Measurements from ENCODE around the gene MSH6.

DNA sequence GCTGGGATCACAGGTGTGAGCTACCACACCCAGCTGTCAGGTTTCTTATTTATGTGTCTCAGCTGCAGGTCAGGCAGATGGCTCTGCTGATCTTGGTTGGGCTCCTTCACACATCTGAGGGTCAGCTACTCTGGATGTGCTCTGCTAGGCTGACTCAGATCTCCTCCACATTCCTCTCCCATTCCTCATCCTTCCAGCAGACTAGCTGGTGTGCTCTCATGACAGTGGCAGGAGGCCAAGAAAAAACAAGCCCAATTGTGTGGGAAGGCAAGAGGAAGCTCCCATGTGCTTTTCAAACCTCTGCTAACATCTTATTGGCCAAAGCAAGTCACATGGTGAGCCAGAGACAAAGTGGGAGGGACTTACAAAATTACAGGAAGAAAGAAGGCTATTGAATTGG lies 11.7 kb upstream of the MSH6 start:
- TF ChIP-seq, protein P1, sequence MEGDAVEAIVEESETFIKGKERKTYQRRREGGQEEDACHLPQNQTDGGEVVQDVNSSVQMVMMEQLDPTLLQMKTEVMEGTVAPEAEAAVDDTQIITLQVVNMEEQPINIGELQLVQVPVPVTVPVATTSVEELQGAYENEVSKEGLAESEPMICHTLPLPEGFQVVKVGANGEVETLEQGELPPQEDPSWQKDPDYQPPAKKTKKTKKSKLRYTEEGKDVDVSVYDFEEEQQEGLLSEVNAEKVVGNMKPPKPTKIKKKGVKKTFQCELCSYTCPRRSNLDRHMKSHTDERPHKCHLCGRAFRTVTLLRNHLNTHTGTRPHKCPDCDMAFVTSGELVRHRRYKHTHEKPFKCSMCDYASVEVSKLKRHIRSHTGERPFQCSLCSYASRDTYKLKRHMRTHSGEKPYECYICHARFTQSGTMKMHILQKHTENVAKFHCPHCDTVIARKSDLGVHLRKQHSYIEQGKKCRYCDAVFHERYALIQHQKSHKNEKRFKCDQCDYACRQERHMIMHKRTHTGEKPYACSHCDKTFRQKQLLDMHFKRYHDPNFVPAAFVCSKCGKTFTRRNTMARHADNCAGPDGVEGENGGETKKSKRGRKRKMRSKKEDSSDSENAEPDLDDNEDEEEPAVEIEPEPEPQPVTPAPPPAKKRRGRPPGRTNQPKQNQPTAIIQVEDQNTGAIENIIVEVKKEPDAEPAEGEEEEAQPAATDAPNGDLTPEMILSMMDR (IDR thresholded peaks at IDR 0.05), result no peak
- no peak for TF ChIP-seq POLR2A (IDR thresholded peaks at IDR 0.05)
